Measurements from ENCODE around the gene HMCES.
"Not testable (repeated sequence)": the region's sequence is repeated elsewhere in the genome, so short reads cannot be mapped to it uniquely, and the experiment has no call there.

HMCES gene

DNA sequence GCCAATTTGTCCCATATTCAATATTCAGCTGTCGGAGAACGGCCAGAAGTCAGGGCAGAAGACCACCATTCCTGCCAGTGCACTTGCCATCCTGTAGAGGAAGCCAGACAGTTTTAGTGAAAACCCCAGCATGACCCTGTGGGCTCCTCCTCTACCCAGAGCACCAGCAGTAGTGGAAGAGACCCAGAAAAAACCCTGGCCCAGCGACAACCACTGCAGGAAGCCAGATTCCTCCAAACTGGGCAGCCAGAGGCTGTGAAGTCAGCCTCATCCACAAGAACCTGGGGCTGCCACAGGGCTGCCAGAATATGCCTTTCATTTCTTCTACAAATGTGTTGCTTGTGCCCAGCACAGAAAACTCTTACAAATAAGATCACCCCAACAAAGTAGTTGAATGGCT, 67.3 kb downstream of the HMCES start:
- TF ChIP-seq, protein P1, sequence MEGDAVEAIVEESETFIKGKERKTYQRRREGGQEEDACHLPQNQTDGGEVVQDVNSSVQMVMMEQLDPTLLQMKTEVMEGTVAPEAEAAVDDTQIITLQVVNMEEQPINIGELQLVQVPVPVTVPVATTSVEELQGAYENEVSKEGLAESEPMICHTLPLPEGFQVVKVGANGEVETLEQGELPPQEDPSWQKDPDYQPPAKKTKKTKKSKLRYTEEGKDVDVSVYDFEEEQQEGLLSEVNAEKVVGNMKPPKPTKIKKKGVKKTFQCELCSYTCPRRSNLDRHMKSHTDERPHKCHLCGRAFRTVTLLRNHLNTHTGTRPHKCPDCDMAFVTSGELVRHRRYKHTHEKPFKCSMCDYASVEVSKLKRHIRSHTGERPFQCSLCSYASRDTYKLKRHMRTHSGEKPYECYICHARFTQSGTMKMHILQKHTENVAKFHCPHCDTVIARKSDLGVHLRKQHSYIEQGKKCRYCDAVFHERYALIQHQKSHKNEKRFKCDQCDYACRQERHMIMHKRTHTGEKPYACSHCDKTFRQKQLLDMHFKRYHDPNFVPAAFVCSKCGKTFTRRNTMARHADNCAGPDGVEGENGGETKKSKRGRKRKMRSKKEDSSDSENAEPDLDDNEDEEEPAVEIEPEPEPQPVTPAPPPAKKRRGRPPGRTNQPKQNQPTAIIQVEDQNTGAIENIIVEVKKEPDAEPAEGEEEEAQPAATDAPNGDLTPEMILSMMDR (conservative IDR thresholded peaks at IDR 0.05; ENCODE audit: control insufficient read depth, insufficient read depth, low read depth, low read length) = no peak
- H3K4me3 ChIP-seq (ENCODE audit: control insufficient read depth, low read depth, low read length) = no peak overlapping the region
- DNase-seq (ENCODE audit: low read depth) = no peak

DNA sequence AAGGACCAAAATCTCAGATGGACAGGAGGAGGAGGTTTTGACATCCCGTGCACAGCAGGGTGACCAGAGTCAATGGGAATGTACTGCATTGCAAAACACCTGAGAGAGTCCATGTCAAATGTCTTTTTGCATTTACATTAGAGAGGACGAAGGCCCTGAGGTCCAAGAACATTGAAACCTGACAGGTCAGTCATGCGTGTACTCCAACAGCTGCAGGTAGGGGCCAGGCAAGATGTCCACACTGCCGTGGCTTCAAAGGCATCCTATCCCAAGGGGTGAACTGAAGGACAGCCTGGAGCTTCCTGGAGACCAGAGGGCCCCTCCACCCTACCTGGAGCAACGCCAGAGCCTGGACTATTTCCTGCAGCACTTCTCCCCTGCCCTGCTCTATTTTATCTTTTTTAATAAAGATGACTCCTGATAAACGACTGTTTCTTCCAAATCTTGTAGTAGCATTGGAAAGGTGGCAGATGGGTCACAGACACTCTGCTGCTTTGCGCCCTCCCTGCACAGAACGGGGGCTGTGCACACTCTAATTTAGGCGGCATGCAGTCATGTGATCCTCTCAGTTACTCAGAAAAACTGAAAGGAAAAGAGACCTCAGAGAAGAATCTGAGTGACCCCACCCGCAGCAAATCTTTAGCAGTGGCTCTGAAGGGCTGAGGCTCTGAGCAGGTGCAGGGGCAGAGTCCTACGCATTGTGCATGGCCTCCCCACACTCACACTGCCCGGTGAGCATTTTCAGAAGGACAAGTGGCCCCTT, 68.2 kb downstream of the HMCES start:
- TF ChIP-seq, protein P1 (conservative IDR thresholded peaks at IDR 0.05; ENCODE audit: control insufficient read depth, insufficient read depth, low read depth, low read length) = no peak
- no peak for DNase-seq (ENCODE audit: low read depth)
- no peak overlapping the region for H3K4me3 ChIP-seq (ENCODE audit: control insufficient read depth, low read depth, low read length)

DNA sequence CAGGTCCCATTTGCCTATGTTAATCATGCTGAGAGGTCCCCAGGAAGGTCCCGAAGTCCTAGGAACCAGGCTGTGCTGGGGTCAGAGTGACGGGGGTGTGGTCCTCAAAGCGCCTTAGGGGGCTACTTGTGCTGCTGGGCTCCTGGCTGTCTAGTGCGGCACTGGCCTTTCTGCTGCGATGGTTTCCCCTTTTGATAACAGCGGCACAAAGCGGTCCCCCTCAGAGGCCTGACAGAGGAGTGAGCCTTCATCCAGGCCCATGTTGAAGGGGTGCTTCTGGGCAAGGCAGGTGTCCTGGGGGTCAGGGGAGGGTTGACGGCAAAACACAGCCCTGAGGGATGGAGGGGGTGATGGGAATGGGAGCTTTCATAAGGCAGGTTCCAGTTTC, 68.8 kb downstream of the HMCES start:
- DNase-seq (ENCODE audit: low read depth) = no peak
- H3K4me3 ChIP-seq (ENCODE audit: control insufficient read depth, low read depth, low read length) = no peak overlapping the region
- TF ChIP-seq, protein P1 (conservative IDR thresholded peaks at IDR 0.05; ENCODE audit: control insufficient read depth, insufficient read depth, low read depth, low read length) = no peak

DNA sequence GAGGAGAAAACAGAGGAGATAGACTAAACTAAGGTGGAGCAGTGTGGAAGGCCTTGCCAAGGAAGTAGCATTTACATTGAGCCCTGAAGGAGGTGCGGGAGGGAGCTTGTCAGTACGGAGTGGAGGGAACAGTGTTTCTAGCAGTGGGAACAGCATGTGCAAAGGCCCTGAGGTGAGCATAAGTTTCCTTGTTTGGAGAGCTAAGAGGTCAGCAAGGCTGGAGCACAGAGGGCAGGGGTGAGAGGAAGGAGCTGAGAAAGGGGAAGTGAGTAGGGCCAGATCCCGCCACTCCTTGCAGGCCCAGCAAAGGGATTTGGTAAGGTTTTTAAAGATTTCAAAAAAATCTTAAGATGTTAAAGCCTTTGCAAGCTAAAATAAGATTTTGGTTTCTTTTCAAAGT, 70.1 kb downstream of the HMCES start:
- TF ChIP-seq, protein P1 (conservative IDR thresholded peaks at IDR 0.05; ENCODE audit: control insufficient read depth, insufficient read depth, low read depth, low read length) = no peak
- H3K4me3 ChIP-seq (ENCODE audit: control insufficient read depth, low read depth, low read length) = no peak overlapping the region
- no peak for DNase-seq (ENCODE audit: low read depth)

DNA sequence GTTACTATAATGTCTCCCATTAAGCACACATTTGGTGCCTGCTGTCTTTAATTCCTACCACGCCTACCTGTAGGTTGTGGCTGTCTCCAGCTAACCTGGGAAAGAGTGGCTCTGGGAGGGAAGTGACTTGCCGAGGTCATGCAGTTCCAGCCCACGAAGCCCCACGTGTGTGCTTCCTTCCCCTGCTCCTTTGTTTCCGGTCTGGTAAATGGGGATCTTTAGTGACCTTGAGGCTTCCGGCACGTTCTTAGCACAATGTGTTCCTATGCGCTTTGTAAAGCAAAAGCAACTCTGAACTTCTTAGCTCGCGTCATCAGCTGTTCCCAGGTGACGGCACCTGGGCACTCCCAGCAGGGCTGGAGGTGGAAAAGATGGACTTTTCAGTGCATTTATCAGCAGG, 70.5 kb downstream of the HMCES start:
- not testable (repeated sequence) for DNase-seq (ENCODE audit: low read depth); H3K4me3 ChIP-seq (ENCODE audit: control insufficient read depth, low read depth, low read length)

DNA sequence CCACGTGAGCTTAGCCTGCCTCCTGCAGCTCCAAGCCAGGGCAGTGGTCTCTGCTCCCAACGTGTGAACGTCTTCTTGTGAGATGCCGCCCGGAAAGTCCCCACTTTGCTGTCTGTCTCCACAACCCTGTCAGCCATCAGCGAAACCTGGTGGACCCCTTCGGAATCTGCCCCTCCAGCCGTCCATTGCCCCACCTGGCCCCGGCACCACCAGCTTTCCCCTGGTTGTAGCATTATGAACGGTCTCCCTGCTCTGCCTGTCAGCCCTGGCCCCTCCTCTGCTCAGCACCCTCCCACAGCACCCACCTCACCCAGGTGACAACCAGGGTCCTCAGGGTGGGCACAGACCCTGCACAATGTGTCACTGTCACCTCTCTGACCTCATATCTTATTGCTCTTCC, 71.1 kb downstream of the HMCES start:
- no peak overlapping the region for H3K4me3 ChIP-seq (ENCODE audit: control insufficient read depth, low read depth, low read length)
- TF ChIP-seq, protein P1 (conservative IDR thresholded peaks at IDR 0.05; ENCODE audit: control insufficient read depth, insufficient read depth, low read depth, low read length) = no peak
- no peak for DNase-seq (ENCODE audit: low read depth)

DNA sequence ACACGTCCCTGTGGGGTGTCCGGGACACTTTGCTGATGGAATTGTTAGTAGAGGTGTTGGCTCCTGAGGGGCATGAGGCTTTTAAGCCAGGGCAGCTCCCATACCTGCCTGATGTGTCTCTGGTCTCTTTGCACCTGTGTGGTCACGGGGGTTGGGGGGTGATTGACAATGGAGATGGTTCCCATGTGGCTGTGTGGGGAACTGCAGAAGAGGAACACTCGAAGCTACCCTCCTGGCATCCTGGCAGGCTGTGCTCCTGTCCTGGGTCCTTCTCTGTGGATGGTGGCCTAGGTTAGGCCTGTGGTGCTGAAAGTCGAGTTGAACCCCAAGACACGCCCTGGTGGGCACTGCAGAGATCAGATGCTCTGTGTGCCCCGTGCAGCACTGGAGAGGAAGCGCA, 73.4 kb downstream of the HMCES start:
- H3K4me3 ChIP-seq (ENCODE audit: control insufficient read depth, low read depth, low read length) = no peak overlapping the region
- no peak for DNase-seq (ENCODE audit: low read depth)
- TF ChIP-seq, protein P1 (conservative IDR thresholded peaks at IDR 0.05; ENCODE audit: control insufficient read depth, insufficient read depth, low read depth, low read length) = peak; percentile 4
